ENCODE results near the gene FOXP1. TPM values are rescaled to one million over a fixed set of nuclear protein-coding genes. Genes with fewer than 3 reads are reported as not detected.

FOXP1 gene
- total RNA-seq, 1 experiment from 2014 or later, result 58.4 TPM

DNA sequence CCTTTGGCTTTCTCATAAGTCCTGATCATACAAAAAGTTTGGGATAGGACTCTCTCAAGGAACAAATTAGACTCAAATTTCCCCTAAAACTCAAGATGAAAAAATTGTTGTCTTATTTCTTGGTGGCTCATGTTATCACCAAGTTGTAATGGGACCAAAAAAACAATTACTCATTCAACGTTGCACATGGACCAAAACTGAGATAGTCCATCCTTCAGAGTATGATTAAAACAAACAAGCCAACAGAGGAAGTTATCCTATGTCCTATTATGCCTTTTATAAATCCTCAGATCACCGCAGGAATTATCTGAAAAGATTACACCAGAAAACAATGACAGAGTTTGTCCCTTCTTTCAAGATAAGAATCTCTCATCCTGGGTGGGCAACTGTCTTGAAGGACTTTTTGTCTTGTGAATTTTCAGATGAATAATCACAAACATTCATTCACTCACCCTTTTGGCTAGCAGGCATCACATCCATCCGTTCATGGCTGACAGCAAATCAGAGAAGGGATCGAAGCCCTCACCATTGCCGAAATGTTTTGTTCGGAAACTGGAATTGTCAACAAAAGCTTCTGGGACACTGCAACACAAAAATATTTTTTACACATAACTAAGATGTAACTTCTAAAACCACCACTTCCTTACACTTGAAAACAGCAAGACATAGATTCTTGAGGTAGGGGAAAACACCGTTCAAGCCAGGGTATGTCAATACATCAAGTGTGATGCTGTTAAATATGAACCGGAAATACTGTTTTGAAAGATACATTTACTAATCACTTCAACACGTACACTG, 90.4 kb downstream of the FOXP1 start:
- no peaks in the 10 kb centered on the region for H3K9me3 ChIP-seq (ENCODE audit: low read depth, low read length, poor library complexity, severe bottlenecking)
- no peaks in the 10 kb centered on the region for H3K4me1 ChIP-seq (ENCODE audit: insufficient read depth, low read length, poor library complexity, severe bottlenecking)
- BruUV-seq (replicated peaks), result no TSS peak
- TF ChIP-seq, protein P1, sequence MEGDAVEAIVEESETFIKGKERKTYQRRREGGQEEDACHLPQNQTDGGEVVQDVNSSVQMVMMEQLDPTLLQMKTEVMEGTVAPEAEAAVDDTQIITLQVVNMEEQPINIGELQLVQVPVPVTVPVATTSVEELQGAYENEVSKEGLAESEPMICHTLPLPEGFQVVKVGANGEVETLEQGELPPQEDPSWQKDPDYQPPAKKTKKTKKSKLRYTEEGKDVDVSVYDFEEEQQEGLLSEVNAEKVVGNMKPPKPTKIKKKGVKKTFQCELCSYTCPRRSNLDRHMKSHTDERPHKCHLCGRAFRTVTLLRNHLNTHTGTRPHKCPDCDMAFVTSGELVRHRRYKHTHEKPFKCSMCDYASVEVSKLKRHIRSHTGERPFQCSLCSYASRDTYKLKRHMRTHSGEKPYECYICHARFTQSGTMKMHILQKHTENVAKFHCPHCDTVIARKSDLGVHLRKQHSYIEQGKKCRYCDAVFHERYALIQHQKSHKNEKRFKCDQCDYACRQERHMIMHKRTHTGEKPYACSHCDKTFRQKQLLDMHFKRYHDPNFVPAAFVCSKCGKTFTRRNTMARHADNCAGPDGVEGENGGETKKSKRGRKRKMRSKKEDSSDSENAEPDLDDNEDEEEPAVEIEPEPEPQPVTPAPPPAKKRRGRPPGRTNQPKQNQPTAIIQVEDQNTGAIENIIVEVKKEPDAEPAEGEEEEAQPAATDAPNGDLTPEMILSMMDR (conservative IDR thresholded peaks at IDR 0.05; ENCODE audit: low read depth, low read length), result no peak
- no peak for TF ChIP-seq EZH2 (IDR thresholded peaks at IDR 0.05; ENCODE audit: borderline replicate concordance, low read depth, low read length, poor library complexity, severe bottlenecking)
- H3K4me3 ChIP-seq (ENCODE audit: low read depth, low read length, poor library complexity, severe bottlenecking), result no peak overlapping the region
- POLR2A ChIA-PET (ENCODE audit: low non-redundant PET), result no interaction called here
- peaks cover 3% of the 10 kb centered on the region for H3K36me3 ChIP-seq (ENCODE audit: insufficient read depth, low read length, poor library complexity, severe bottlenecking)
- no peak overlapping the region for H3K27ac ChIP-seq (ENCODE audit: low read depth, low read length, poor library complexity, severe bottlenecking)
- H3K27me3 ChIP-seq (replicated peaks; ENCODE audit: insufficient read depth, low read depth, low read length, poor library complexity), result no peaks in the 10 kb centered on the region
- CTCF ChIA-PET, result no interaction called here
- intact Hi-C loops (cut with micrococcal nuclease; ENCODE audit: unreplicated experiment), result no loop called here
- no peak for DNase-seq (ENCODE audit: low spot score)

DNA sequence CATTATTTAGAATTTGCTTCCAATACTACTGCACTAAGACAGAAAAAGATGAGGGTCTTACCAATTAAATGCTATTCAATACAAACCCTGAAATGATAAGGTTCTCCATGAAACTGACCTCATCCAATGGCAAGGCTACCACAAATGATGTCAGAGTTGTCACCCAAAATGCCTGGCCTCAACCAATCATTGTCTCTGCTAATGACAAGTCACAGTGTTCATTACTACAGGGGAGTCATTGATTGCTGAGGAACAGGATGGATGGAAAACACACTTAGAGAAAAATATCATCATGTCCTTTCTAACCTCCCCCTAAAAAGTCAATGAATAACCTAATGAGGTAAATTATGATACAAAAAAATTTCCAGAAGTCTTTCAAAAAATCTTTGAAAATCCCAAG, 91.0 kb downstream of the FOXP1 start:
- Histone ChIP-seq H3K27me3 (replicated peaks; ENCODE audit: insufficient read depth, low read depth, low read length, poor library complexity) (no peaks in the 10 kb centered on the region), H3K4me3 (ENCODE audit: low read depth, low read length, poor library complexity, severe bottlenecking) (no peak overlapping the region), H3K36me3 (ENCODE audit: insufficient read depth, low read length, poor library complexity, severe bottlenecking) (peaks cover 3% of the 10 kb centered on the region), H3K4me1 (ENCODE audit: insufficient read depth, low read length, poor library complexity, severe bottlenecking) (no peaks in the 10 kb centered on the region), H3K9me3 (ENCODE audit: low read depth, low read length, poor library complexity, severe bottlenecking) (no peaks in the 10 kb centered on the region), H3K27ac (ENCODE audit: low read depth, low read length, poor library complexity, severe bottlenecking) (no peak overlapping the region)
- intact Hi-C loops (cut with micrococcal nuclease; ENCODE audit: unreplicated experiment), result no loop called here
- CTCF ChIA-PET, result no interaction called here
- BruUV-seq (replicated peaks), result no TSS peak
- POLR2A ChIA-PET (ENCODE audit: low non-redundant PET), result no interaction called here
- no peak for DNase-seq (ENCODE audit: low spot score)
- no peak for TF ChIP-seq EZH2 (IDR thresholded peaks at IDR 0.05; ENCODE audit: borderline replicate concordance, low read depth, low read length, poor library complexity, severe bottlenecking)
- TF ChIP-seq, protein P1 (conservative IDR thresholded peaks at IDR 0.05; ENCODE audit: low read depth, low read length), result no peak

DNA sequence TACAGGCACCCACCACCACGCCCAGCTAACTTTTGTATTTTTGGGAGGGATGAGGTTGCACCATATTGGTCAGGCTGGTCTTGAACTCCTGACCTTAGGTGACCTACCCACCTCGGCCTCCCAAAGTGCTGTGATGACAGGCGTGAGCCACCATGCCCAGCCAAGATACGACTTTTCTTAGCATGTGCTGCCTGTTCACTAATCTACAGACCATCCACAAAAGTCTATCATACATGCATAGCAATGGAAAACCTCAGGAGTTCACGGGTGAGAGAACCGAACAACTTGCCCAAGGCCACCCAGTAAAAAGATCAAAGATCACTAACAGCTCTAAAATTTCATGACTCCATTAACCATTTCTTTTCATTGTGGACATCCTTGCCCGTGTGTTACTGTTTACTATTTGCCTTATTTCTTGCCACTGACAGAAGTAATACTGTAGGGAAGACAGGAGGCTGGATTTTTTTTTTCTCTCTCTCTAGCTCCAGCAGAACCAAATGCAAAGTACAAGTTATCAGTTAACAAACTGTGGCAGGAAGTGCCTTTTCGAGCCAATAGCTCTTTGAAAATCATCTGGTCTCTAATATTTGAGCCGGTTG, 92.3 kb downstream of the FOXP1 start:
- peaks cover 3% of the 10 kb centered on the region for H3K36me3 ChIP-seq (ENCODE audit: insufficient read depth, low read length, poor library complexity, severe bottlenecking)
- intact Hi-C loops (cut with micrococcal nuclease; ENCODE audit: unreplicated experiment), result no loop called here
- no TSS peak for BruUV-seq (replicated peaks)
- POLR2A ChIA-PET (ENCODE audit: low non-redundant PET), result no interaction called here
- no peak overlapping the region for H3K27ac ChIP-seq (ENCODE audit: low read depth, low read length, poor library complexity, severe bottlenecking)
- H3K27me3 ChIP-seq (replicated peaks; ENCODE audit: insufficient read depth, low read depth, low read length, poor library complexity), result no peaks in the 10 kb centered on the region
- no peaks in the 10 kb centered on the region for H3K4me1 ChIP-seq (ENCODE audit: insufficient read depth, low read length, poor library complexity, severe bottlenecking)
- no peak for DNase-seq (ENCODE audit: low spot score)
- H3K9me3 ChIP-seq (ENCODE audit: low read depth, low read length, poor library complexity, severe bottlenecking), result no peaks in the 10 kb centered on the region
- CTCF ChIA-PET, result no interaction called here
- no peak for TF ChIP-seq EZH2 (IDR thresholded peaks at IDR 0.05; ENCODE audit: borderline replicate concordance, low read depth, low read length, poor library complexity, severe bottlenecking)
- TF ChIP-seq, protein P1 (conservative IDR thresholded peaks at IDR 0.05; ENCODE audit: low read depth, low read length), result no peak
- H3K4me3 ChIP-seq (ENCODE audit: low read depth, low read length, poor library complexity, severe bottlenecking), result no peak overlapping the region
